AG04450 (cell line): Measurements from ENCODE around the gene CFAP119. TPM values are rescaled to one million over a fixed set of nuclear protein-coding genes. Genes with fewer than 3 reads are reported as not detected.

Source experiments
- CTCF ChIA-PET: fragments of 300-600, 350-600 bp; formaldehyde crosslinking; extraction: SDS; loops from one replicate; lab custom pipeline; 2022; ENCODE audit warnings: antibody characterized with exemption, inconsistent platforms; lab: Charles Lee
- POLR2A ChIA-PET: fragments of 350-600 bp; formaldehyde crosslinking; extraction: SDS; loops from one replicate; lab custom pipeline; 2021; ENCODE audit warnings: antibody characterized with exemption, inconsistent platforms; lab: Yijun Ruan, JAX
- DNase-seq: peaks from one replicate; pipeline ENCODE4 v3.0.0-alpha.2; 2011; ENCODE audit warnings: low read depth, low spot score
- H3K27ac ChIP-seq: one replicate; pipeline ENCODE4 v1.5.1; 2012; ENCODE audit warnings: low read depth, low read length, control low read depth
- H3K27me3 ChIP-seq: one replicate; pipeline ENCODE4 v1.6.0; 2012; ENCODE audit warnings: low read length; ENCODE audit not compliant: control insufficient read depth, insufficient read depth
- H3K4me3 ChIP-seq: 2 replicates; pipeline ENCODE4 v1.5.1; 2011; ENCODE audit warnings: mild to moderate bottlenecking, low read depth, low read length, control low read depth
- H3K9me3 ChIP-seq: 2 replicates; pipeline ENCODE4 v1.5.1; 2012; ENCODE audit warnings: low read length; ENCODE audit not compliant: control insufficient read depth, insufficient read depth
- polyA plus RNA-seq: library from polyadenylated mRNA; depleted of rRNA; stranded (reverse); fragments of >200 nt; gene quantifications from 2 replicates; pipeline ENCODE4 v1.2.3, GENCODE V29; 2011
- TF ChIP-seq, protein P1 (sequence below): IDR thresholded peaks from 2 replicates; pipeline ENCODE4 v1.5.1; 2011; ENCODE audit warnings: low read depth, low read length, control low read depth, inconsistent platforms

CFAP119 gene
- polyA plus RNA-seq, 1 experiment, result 3.1 TPM

DNA sequence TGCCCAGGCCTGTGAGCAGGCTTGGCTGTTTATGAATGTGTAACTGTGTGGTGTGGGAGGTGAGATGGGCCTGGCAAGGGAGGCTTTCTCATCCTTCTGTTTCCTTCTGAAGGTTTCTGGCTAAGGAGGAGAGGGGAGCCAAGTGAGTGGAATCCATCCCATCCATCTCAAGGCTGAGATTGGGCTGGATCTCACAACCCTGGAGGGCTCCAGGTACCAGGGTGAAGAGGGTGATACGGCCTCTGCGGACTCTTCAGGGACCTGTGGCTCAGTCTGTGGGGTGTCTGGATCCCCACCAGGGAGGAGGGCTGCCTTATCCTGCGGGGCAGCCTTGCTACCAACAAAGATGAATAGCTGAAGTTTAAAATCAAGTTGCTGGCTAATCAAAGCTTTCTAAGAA, 18.2 kb upstream of the CFAP119 start:
- ChIA-PET CTCF (no interaction called here), POLR2A (interaction anchor here (0.6 to 1.0 kb wide), 2 partner anchors 25 to 121 kb away, joined by 3 read pairs; no protein-coding TSS in a partner anchor)
- no peaks in the 10 kb centered on the region for H3K27me3 ChIP-seq
- DNase-seq, result no peak
- TF ChIP-seq, protein P1, sequence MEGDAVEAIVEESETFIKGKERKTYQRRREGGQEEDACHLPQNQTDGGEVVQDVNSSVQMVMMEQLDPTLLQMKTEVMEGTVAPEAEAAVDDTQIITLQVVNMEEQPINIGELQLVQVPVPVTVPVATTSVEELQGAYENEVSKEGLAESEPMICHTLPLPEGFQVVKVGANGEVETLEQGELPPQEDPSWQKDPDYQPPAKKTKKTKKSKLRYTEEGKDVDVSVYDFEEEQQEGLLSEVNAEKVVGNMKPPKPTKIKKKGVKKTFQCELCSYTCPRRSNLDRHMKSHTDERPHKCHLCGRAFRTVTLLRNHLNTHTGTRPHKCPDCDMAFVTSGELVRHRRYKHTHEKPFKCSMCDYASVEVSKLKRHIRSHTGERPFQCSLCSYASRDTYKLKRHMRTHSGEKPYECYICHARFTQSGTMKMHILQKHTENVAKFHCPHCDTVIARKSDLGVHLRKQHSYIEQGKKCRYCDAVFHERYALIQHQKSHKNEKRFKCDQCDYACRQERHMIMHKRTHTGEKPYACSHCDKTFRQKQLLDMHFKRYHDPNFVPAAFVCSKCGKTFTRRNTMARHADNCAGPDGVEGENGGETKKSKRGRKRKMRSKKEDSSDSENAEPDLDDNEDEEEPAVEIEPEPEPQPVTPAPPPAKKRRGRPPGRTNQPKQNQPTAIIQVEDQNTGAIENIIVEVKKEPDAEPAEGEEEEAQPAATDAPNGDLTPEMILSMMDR, result no peak
- H3K4me3 ChIP-seq, result no peak overlapping the region
- H3K9me3 ChIP-seq, result no peaks in the 10 kb centered on the region; the same call in 1 of the 2 replicates
- no peak overlapping the region for H3K27ac ChIP-seq

- ChIA-PET CTCF (no interaction called here), POLR2A (interaction anchor here (1.0 kb wide), 1 partner anchor 26 kb away, joined by 3 read pairs; no protein-coding TSS in a partner anchor)
- no peak for DNase-seq
- Histone ChIP-seq H3K27me3 (no peaks in the 10 kb centered on the region), H3K27ac (no peak overlapping the region), H3K9me3 (no peaks in the 10 kb centered on the region; the same call in 1 of the 2 replicates), H3K4me3 (no peak overlapping the region)
- TF ChIP-seq, protein P1, result no peak
These were observed 17.7 kb upstream of the CFAP119 start for GRCh38 chr16:30779596-30779995.

- Histone ChIP-seq H3K4me3 (no peak overlapping the region), H3K27me3 (no peaks in the 10 kb centered on the region), H3K27ac (no peak overlapping the region), H3K9me3 (no peaks in the 10 kb centered on the region; the same call in 1 of the 2 replicates)
- DNase-seq, result no peak
- CTCF ChIA-PET, result interaction anchor here (1.1 kb wide), 1 partner anchor 123 kb away, joined by 3 read pairs; no protein-coding TSS in a partner anchor
- TF ChIP-seq, protein P1, result no peak
- POLR2A ChIA-PET, result interaction anchor here (1.0 kb wide), 1 partner anchor 9 kb away, joined by 3 read pairs; no protein-coding TSS in a partner anchor
These were observed 16.8 kb upstream of the CFAP119 start for GRCh38 chr16:30778549-30779244.

GRCh38 chr16:30777591-30778297, 15.9 kb upstream of the CFAP119 start:
- POLR2A ChIA-PET, result interaction anchor here (0.9 to 1.5 kb wide), 3 partner anchors 8 to 30 kb away, joined by 3 to 4 read pairs (median 3); partner anchors contain the start of gene PHKG2
- CTCF ChIA-PET, result no interaction called here
- DNase-seq, result no peak

More at GRCh38 chr16:30777591-30778297, 15.9 kb upstream of the CFAP119 start:
- TF ChIP-seq, protein P1, result no peak
- H3K27ac ChIP-seq, result no peak overlapping the region
- H3K9me3 ChIP-seq, result no peaks in the 10 kb centered on the region; the same call in 1 of the 2 replicates
- H3K27me3 ChIP-seq, result no peaks in the 10 kb centered on the region
- no peak overlapping the region for H3K4me3 ChIP-seq
